Thymus (tissue), 11 donors: ENCODE results near the gene WSCD2. TPM values are rescaled to one million over a fixed set of nuclear protein-coding genes. Genes with fewer than 3 reads are reported as not detected.
A peak's percentile ranks its signal among the peaks of the same experiment; 100 is the strongest.

Experiments
- DNase-seq, 9 donors: peaks; one replicate each; pipeline ENCODE4 v3.0.0-alpha.2; 2013; ENCODE audit warnings: low spot score in 9 of 9, low read depth in 6 of 9, missing footprints in 1 of 9
- H3K27ac ChIP-seq, 2 donors: one replicate each; pipeline ENCODE4 v1.5.1; 2013; ENCODE audit warnings: control low read depth in 1 of 2, low read depth in 1 of 2, low read length in 1 of 2, mild to moderate bottlenecking in 1 of 2, moderate library complexity in 1 of 2
- H3K27me3 ChIP-seq, 2 donors: one replicate each; pipeline ENCODE4 v1.5.1; 2013; ENCODE audit warnings: low read length in 1 of 2; ENCODE audit not compliant: control insufficient read depth in 2 of 2, insufficient read depth in 1 of 2
- H3K36me3 ChIP-seq, 2 donors: one replicate each; pipeline ENCODE4 v1.5.1; 2013; ENCODE audit warnings: low read length in 1 of 2, mild to moderate bottlenecking in 1 of 2, moderate library complexity in 1 of 2; ENCODE audit not compliant: control insufficient read depth in 2 of 2, insufficient read depth in 2 of 2
- H3K4me1 ChIP-seq, 2 donors: one replicate each; pipeline ENCODE4 v1.5.1; 2013; ENCODE audit warnings: low read length in 2 of 2; ENCODE audit not compliant: control insufficient read depth in 2 of 2, insufficient read depth in 2 of 2
- H3K4me3 ChIP-seq, 2 donors: one replicate each; pipeline ENCODE4 v1.5.1; 2013; ENCODE audit warnings: low read length in 2 of 2, control low read depth in 1 of 2, mild to moderate bottlenecking in 1 of 2
- H3K9me3 ChIP-seq, 2 donors: one replicate each; pipeline ENCODE4 v1.5.1; 2013; ENCODE audit warnings: low read length in 1 of 2, mild to moderate bottlenecking in 1 of 2; ENCODE audit not compliant: control insufficient read depth in 2 of 2, insufficient read depth in 1 of 2
- WGBS: extraction: QIAGEN DNeasy Blood & Tissue Kit; methylation state at CpG from one replicate; pipeline ENCODE4 v1.1.7; 2013; 5-methylcytosine and 5-hydroxymethylcytosine counted together
- polyA plus RNA-seq: library from polyadenylated mRNA; stranded (reverse); fragments of 200-250 nt; gene quantifications from one replicate; pipeline ENCODE4 v1.2.3, GENCODE V29; 2013
- total RNA-seq: library from RNA; stranded (reverse); fragments of 120-200 nt; gene quantifications from one replicate; pipeline ENCODE4 v1.2.4, GENCODE V29; 2013
- donor health status: healthy.

The WSCD2 gene
- total and polyA plus RNA-seq, 2 donors = 0.02 to 0.33 TPM

GRCh38 chr12:108191086-108191485 lies 62.0 kb downstream of the WSCD2 start:
- no peak overlapping the region for H3K27ac ChIP-seq
- no peak overlapping the region for H3K4me3 ChIP-seq
- no peaks in the 10 kb centered on the region for H3K9me3 ChIP-seq
- DNase-seq = no peak
- 84% methylated on average over 2 of the region's 2 CpGs for WGBS
- no peaks in the 10 kb centered on the region for H3K27me3 ChIP-seq
- no peaks in the 10 kb centered on the region for H3K36me3 ChIP-seq
- no peaks in the 10 kb centered on the region for H3K4me1 ChIP-seq

DNA sequence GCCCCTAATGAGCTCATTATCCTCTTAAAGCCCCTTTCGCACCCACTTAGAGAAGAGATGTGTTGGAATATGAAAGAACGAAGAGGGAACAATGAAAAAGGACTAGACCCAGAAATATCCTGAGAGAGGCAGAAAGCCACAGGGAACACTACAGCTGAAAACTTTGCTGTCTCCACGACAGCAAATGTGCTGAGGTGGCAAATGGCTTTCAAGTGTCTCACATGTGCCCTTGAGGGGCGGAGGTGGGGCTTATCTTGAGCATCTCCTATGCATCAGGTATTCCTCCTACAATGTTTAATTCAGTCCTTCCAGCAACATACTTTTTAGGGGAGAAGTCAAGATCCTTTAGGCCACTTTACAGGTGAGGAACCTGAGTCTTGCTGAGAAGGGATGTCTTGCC lies 62.9 kb downstream of the WSCD2 start:
- no peak overlapping the region for H3K27ac ChIP-seq
- no peaks in the 10 kb centered on the region for H3K9me3 ChIP-seq
- H3K4me1 ChIP-seq = no peaks in the 10 kb centered on the region
- WGBS = 49% methylated on average over 4 of the region's 4 CpGs
- H3K27me3 ChIP-seq = no peaks in the 10 kb centered on the region
- H3K4me3 ChIP-seq = no peak overlapping the region
- DNase-seq = no peak
- H3K36me3 ChIP-seq = no peaks in the 10 kb centered on the region

GRCh38 chr12:108193493-108193892 lies 64.4 kb downstream of the WSCD2 start:
- 78% methylated on average over 5 of the region's 5 CpGs for WGBS
- no peak for DNase-seq
- H3K9me3 ChIP-seq = no peaks in the 10 kb centered on the region
- no peaks in the 10 kb centered on the region for H3K27me3 ChIP-seq
- H3K4me1 ChIP-seq = no peaks in the 10 kb centered on the region
- H3K4me3 ChIP-seq = no peak overlapping the region
- H3K36me3 ChIP-seq = no peaks in the 10 kb centered on the region
- H3K27ac ChIP-seq = no peak overlapping the region

GRCh38 chr12:108193917-108194316 lies 64.8 kb downstream of the WSCD2 start:
- 39% methylated on average over 2 of the region's 2 CpGs for WGBS
- DNase-seq = peak in 4 of 9 donors; percentile 3 to 19 (median 9)
- H3K27ac ChIP-seq = no peak overlapping the region
- H3K36me3 ChIP-seq = no peaks in the 10 kb centered on the region
- no peaks in the 10 kb centered on the region for H3K27me3 ChIP-seq
- H3K9me3 ChIP-seq = no peaks in the 10 kb centered on the region
- no peak overlapping the region for H3K4me3 ChIP-seq
- H3K4me1 ChIP-seq = no peaks in the 10 kb centered on the region

GRCh38 chr12:108194585-108194984 lies 65.5 kb downstream of the WSCD2 start:
- WGBS = 64% methylated on average over 1 of the region's 1 CpG
- H3K4me3 ChIP-seq = no peak overlapping the region
- H3K27me3 ChIP-seq = no peaks in the 10 kb centered on the region
- H3K9me3 ChIP-seq = no peaks in the 10 kb centered on the region
- no peaks in the 10 kb centered on the region for H3K36me3 ChIP-seq
- H3K27ac ChIP-seq = no peak overlapping the region
- H3K4me1 ChIP-seq = no peaks in the 10 kb centered on the region
- no peak for DNase-seq

DNA sequence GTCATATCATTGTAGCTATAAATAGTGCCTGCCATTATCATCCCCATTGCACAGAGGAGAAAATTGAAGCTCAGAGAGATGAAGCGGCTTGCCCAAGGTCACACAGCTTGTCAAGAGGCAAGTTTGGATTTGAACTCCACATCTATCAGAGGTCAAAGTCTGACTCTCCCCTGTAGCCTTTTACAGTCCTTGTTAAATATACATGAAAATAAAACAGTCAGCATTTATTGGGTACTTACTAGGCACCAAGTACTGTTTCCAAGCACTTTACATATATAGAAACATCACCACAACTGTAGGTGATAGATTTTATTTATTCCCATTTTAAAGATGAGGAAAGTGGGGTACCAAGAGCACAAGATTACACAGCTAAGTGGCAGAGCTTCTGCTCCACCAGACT lies 67.2 kb downstream of the WSCD2 start:
- Histone ChIP-seq H3K4me1 (no peaks in the 10 kb centered on the region), H3K4me3 (no peak overlapping the region), H3K9me3 (no peaks in the 10 kb centered on the region), H3K27ac (no peak overlapping the region), H3K27me3 (no peaks in the 10 kb centered on the region), H3K36me3 (no peaks in the 10 kb centered on the region)
- 96% methylated on average over 1 of the region's 1 CpG for WGBS
- no peak for DNase-seq

GRCh38 chr12:108196921-108197320 lies 67.8 kb downstream of the WSCD2 start:
- Histone ChIP-seq H3K4me1 (no peaks in the 10 kb centered on the region), H3K36me3 (no peaks in the 10 kb centered on the region), H3K27ac (no peak overlapping the region), H3K9me3 (no peaks in the 10 kb centered on the region), H3K27me3 (no peaks in the 10 kb centered on the region), H3K4me3 (no peak overlapping the region)
- no peak for DNase-seq
- 77% methylated on average over 2 of the region's 2 CpGs for WGBS

DNA sequence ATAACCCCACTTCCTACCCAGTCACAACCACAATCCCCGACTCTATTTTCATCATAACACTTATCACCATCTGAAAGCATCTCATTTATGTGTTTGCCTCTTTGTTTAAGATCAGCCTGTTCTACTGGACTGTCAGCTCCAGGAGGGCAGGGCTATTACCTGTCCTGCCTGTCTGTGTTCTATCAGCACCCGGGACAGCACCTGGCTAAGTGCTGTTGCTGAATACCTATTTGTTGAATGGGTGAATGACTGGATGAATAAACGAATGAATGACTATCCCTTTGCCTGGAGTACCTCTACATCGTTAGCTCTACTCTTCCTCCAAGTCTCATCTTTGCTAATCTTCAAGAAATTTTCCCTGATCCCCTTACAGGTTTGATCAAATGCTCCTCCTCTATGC lies 69.0 kb downstream of the WSCD2 start:
- H3K36me3 ChIP-seq = no peaks in the 10 kb centered on the region
- DNase-seq = no peak
- WGBS = 61% methylated on average over 4 of the region's 4 CpGs
- no peaks in the 10 kb centered on the region for H3K9me3 ChIP-seq
- H3K27ac ChIP-seq = no peak overlapping the region
- H3K27me3 ChIP-seq = no peaks in the 10 kb centered on the region
- H3K4me1 ChIP-seq = no peaks in the 10 kb centered on the region
- H3K4me3 ChIP-seq = no peak overlapping the region

- no peak for DNase-seq
- Histone ChIP-seq H3K27ac (no peak overlapping the region), H3K27me3 (no peaks in the 10 kb centered on the region), H3K9me3 (no peaks in the 10 kb centered on the region), H3K36me3 (no peaks in the 10 kb centered on the region), H3K4me1 (no peaks in the 10 kb centered on the region), H3K4me3 (no peak overlapping the region)
- WGBS = 91% methylated on average over 5 of the region's 5 CpGs
Observed at GRCh38 chr12:108199106-108199505, 70.0 kb downstream of the WSCD2 start.

- Histone ChIP-seq H3K27ac (no peak overlapping the region), H3K4me1 (no peaks in the 10 kb centered on the region), H3K27me3 (no peaks in the 10 kb centered on the region), H3K36me3 (no peaks in the 10 kb centered on the region), H3K4me3 (no peak overlapping the region), H3K9me3 (no peaks in the 10 kb centered on the region)
- 49% methylated on average over 6 of the region's 6 CpGs for WGBS
- no peak for DNase-seq
Observed at GRCh38 chr12:108201808-108202207, 72.7 kb downstream of the WSCD2 start.
